EH (cell line): Measurements from ENCODE around the gene CSDE1.

Experiments used
- DNase-seq: peaks from one replicate; pipeline ENCODE4 v3.0.0-alpha.2; 2015; ENCODE audit warnings: low read depth

The CSDE1 gene

GRCh38 chr1:114701931-114702330, 55.9 kb downstream of the CSDE1 start:
- DNase-seq = no peak

DNA sequence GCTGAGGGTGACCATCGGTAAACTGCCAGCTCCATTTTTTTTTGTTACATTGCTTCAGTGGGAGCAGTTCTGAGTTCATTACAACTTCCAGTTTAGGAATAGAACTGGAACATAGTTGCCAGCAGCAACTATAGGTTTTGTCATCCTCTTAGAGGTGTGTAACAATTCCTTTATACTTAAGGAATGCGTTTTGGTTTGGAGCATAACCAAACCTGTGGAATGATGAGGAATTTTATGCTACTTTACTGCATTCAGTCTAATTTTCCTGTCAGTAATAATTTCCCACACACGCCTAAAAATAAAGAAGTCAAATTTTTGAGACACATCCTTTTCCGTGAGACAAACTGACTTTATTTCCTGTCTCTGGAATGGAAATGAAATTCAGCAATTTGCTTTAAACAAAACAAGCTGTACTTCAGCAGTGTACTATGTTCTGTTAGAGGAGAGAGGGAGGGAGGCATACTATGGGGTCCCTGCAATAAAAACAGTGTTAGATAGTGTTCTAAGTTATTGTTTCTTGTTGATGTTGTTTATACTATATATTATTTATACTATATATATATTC, 57.7 kb downstream of the CSDE1 start:
- peak; percentile 29 for DNase-seq

DNA sequence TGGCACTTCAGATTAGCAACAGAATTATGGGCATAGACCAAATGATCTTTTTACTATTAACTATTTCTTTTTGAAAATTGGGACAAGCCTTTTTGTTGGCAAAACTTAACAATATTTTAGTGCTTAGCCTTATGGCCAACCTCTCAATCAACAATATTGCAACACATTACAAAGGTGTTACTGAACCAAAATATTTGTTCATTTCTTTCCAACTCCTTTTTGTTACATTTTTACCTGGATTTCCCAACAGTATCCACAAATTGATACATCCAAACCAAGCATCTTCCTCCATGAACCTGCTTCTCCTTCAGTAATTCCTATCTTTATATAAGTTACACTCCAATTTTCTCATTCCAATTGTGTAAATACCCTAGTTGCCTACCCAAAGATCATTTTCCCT, 61.0 kb downstream of the CSDE1 start:
- no peak for DNase-seq

- DNase-seq = peak; percentile 54
Observed at GRCh38 chr1:114695430-114696058, 62.2 kb downstream of the CSDE1 start, which contains the start of gene AMPD1. AMPD1 (minus strand) TSS chr1:114695546; CDS start chr1:114695471, 75 bp downstream.

- DNase-seq = no peak
Observed at GRCh38 chr1:114694540-114695310, 63.1 kb downstream of the CSDE1 start.

- DNase-seq = no peak
Observed at GRCh38 chr1:114692947-114693346, 64.8 kb downstream of the CSDE1 start.

- DNase-seq = no peak
Observed at GRCh38 chr1:114691061-114691460, 66.7 kb downstream of the CSDE1 start.

GRCh38 chr1:114690148-114690547, 67.6 kb downstream of the CSDE1 start:
- DNase-seq = no peak

DNA sequence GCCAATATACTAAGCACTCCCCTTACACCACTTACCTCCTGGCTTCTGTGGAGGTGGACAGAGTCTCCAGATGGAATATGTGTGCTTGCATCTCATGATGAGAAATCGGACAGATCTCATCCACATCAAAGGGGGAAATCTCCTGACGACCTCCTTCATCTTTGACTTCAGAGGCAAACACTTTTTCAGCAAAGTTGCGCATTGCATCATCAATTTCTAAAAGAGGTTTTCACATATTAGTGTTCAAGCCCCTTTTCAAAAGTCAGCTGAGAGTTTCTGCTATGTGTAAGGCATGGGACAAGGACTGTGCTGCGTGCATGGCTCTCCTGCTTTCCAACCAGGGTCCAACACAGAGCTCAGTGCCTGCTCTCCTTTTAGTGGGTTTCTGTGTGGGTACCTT, 69.3 kb downstream of the CSDE1 start:
- no peak for DNase-seq

DNA sequence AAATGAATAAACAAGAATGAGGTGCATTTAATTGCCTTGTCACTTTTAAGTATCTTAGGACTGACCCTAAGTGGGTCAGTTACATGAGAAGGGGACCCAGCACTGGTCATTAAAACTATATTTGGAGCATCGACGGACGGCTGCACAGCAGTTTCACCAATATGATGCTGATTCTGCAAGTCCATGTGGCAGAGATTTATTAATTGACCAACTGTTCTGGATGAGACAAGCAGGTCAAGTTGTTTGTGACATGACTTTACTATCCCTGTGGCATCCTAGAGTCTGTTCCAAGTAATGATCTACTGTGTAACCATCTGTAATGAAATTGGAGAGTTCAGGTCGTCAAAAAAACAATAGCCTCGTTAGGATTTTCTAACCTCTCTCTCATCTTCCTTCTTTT, 71.9 kb downstream of the CSDE1 start:
- no peak for DNase-seq

DNA sequence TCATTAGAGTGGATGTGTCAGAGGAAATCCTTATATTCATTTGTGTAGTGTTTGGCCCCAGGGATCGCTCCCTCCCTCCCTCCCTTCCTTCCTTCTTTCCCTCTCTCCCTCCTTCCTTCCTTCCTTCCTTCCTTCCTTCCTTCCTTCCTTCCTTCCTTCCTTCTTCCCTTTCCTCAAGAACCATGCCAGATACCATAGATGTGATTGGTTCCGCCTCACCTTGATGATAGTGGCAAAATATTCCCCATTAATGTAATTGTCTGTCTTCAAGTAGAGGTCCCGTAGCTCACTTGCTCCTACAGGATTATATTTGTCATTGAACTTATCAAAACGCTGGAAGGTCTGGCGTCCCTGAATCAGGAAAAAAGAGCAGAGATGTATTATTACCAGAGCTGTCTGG, 80.1 kb downstream of the CSDE1 start:
- no peak for DNase-seq

DNA sequence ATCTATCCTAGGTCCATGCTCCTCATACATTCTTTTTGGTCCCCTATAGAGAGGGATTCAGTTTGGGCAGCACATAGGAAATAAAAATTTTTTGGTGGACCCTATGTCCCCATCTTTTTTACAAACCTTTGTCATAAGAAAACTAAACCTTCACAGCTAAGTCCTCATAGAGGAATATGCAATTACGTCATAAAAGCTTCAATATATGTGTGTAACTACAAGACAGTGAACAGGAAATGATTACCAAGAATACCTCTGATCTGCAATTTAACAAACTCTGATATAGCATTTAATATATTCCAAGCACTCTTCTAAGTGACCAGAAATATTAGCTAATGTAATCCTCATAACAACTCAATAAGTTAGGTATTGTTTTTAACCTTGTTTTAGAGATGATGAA, 81.7 kb downstream of the CSDE1 start:
- no peak for DNase-seq

- DNase-seq = no peak
Observed at GRCh38 chr1:114671939-114672275, 85.9 kb downstream of the CSDE1 start.

DNA sequence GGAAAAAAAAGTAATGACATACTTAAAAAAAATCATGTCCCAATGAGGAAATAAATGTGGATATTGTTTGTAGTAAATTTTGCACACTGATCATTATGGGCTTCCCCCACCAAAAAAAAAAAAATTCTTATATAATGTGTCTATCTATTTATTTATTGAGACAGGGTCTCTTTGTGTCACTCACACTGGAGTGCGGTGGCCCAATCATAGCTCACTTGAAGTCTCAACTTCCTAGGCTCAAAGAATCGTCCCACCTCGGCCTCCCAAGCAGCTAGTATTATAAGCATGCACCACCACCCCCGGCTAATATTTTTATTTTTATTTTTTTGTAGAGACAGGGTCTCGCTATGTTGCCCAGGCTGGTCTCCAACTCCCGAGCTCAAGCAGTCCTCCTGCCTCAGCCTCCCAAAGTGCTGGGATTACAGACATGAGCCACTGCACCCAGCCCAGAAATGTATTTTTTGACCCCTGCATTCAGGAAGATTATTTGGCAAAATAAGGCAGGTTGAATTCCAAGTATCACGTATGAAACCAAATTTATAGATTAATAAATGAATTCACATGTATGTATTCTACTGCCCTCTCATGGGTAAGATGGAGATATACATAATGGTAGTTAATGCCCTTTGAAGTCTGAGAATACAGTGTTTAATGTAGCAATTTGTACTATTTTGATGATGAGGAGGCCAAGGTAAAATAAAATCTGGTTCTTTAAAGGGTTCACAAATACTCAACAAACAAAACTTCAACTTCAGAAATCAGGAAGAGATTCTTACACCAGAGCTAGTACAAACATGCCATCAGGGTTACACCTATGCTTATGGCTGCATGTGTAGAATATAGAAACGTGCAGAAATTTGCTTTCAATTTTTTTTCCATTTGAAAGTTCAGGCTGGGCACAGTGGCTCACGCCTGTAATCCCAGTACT, 86.5 kb downstream of the CSDE1 start:
- peak; percentile 9 for DNase-seq

DNA sequence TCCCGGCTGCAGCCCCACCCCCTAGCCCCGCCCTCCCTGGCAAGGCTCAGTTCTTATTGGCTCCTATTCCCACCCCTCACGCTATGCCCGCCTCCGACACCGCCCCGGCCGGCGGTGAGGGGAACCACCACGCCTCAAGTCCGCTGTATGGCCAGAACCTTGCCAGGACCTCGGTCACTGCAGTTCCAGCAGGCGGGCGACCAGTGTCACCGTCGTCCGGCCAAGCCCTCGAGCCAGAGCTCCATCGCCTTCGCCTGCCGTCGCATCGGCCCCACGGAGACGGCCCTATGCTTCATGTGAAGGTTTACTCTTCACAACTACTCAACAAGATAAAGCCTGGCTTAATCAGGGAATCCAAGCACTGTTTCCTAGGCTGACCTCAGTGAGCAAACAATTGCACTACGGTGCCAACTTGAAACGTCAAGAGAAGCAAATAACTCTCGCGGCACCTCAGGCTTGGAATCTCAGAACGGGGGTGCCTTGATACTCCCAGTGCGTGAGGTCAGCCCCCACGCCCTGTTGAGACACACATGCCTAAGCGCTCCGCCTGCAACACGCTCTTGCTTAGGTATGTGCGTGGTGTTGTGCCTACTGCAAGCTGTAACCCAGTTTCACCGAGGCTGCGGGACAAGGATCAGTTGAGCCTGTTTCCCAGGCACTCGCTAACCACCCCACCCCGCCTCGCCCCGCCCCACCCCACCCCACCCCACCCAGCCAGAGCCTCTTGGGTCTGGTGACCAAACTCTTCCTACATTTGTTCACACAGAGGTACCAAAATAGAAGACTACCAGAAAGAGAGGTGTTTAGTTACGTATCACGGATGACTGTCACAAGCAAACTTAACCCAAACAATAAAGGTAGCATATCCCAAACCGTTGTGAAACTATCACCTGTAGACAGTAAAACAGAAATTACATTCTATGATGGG, 87.4 kb downstream of the CSDE1 start:
- DNase-seq = peak; percentile 89

DNA sequence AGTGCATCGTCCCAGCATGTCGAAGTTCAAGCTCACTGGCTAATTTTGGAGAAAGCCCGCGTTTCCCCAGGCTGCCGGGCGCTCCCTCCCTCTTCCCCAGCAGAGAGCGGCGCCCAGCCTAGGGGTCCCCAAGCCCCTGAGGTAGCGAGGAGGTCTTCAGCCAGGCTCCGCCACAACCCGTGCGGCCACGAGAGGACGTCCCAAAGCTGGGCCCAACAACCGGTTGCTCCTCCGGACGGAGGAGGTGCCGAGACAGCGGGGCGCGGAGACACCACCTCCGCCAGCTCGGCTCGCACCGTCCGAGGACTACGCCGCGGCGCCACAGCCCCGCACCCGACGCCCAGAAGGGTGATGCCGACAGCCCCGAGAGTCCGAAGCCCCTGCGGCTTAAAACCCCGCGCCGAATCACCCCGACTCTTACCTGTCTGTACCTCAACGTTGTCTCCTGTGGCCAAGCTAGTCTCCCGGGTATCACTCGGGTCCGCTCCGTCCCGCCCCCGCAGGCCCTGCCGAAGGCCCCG, 88.2 kb downstream of the CSDE1 start, which contains the start of gene DENND2C:
Gene DENND2C, minus strand, starts transcription at position 488 of the 521 bp plus-strand sequence. CDS start 44,065 bp downstream, outside the sequence.
- no peak for DNase-seq

DNA sequence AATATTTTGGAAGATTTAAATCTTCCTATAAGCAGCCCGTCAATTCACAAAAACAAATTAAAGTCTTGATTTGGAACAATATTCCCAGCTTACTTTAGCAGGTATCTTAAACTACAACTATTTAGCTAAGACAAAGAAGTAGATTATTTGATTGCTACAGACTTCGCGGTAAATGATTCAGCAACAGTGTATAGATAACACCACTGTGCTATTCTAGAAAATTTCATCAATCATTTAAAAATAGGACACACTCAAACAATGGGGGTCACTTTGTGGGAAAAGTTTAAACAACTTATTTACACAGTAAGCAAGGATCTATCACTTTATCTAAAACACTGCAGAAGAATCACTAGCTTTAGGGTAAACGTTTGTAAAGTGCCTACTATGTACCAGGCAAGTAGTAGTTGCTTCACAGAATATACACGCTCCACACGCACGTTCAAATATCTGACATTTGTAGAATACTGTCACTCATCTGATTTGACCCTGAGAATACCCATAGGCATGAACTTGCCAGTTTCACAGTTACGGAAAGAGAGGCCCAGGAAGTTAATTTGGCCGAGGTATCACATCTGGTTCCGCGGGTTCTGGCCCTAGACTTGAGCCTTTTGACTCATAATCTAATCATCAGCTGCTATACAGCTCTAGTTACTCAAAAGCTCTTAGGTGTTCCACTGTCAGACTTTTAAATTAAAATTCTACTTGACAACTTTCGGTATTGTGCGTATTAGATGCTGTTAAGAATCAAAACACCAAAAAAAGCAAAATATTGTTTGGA, 88.8 kb downstream of the CSDE1 start:
- DNase-seq = peak; percentile 19

- no peak for DNase-seq
Observed at GRCh38 chr1:114668373-114668772, 89.4 kb downstream of the CSDE1 start.

DNA sequence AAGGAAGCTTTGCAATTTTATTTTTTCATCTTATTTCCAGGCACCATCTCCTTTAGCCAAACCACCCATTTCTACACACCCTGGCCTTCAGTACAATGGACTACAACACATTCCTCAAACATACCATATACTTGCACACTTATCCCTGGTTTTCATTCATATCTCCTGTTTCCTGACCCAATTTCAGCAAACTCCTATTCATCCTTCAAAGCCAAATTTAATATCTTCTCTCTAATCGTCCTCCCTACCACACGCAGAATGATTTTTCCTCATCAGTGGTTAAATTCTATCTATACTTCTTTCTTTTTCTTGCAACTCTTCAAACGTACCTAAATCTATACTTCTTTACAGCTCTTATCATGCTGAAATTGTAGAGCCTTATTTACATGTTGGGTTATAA, 90.8 kb downstream of the CSDE1 start:
- DNase-seq = no peak
